ENCODE measurements around the gene GPD2.

The GPD2 gene

DNA sequence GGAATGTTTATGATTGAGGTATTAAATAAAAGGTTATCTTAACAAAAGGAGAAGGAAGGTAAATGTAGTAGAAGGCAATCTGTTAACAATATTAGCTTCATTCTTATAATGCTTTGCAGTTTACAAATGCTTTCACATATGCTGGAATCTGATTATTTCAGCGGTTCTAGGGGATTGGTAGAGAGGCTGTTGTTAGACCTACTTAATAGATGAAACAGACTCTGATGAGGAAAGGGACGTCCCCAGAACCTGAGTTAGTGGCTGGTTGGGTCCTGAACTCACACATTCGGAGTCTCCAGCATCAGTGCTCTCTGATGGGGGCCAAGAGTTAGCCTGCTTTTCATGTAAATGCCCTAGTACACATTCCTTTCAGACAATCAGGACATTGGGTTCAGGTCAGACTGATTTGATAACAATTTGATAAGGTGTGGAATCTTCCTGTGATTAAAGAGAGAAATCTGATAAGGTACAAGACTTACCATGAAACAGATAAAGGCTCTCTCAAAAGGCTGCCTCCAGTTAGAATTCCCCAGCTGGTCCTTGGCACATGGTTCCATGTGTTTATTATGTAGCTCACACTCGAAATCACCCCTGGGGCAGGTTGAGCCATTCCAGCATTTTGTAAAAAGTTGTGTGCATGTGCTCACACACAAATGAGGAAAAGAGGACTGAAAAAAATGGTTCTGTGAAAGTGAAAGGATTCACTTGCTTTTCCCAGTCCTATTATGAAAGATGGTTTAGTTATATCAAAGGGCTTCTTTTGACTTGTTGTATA lies 103.1 kb downstream of the GPD2 start:
- DNase-seq (ENCODE audit: low read depth), result no peak
- no peak overlapping the region for H3K4me3 ChIP-seq (ENCODE audit: low read length)
- TF ChIP-seq, protein P1, sequence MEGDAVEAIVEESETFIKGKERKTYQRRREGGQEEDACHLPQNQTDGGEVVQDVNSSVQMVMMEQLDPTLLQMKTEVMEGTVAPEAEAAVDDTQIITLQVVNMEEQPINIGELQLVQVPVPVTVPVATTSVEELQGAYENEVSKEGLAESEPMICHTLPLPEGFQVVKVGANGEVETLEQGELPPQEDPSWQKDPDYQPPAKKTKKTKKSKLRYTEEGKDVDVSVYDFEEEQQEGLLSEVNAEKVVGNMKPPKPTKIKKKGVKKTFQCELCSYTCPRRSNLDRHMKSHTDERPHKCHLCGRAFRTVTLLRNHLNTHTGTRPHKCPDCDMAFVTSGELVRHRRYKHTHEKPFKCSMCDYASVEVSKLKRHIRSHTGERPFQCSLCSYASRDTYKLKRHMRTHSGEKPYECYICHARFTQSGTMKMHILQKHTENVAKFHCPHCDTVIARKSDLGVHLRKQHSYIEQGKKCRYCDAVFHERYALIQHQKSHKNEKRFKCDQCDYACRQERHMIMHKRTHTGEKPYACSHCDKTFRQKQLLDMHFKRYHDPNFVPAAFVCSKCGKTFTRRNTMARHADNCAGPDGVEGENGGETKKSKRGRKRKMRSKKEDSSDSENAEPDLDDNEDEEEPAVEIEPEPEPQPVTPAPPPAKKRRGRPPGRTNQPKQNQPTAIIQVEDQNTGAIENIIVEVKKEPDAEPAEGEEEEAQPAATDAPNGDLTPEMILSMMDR (conservative IDR thresholded peaks at IDR 0.05; ENCODE audit: low read length), result no peak

DNA sequence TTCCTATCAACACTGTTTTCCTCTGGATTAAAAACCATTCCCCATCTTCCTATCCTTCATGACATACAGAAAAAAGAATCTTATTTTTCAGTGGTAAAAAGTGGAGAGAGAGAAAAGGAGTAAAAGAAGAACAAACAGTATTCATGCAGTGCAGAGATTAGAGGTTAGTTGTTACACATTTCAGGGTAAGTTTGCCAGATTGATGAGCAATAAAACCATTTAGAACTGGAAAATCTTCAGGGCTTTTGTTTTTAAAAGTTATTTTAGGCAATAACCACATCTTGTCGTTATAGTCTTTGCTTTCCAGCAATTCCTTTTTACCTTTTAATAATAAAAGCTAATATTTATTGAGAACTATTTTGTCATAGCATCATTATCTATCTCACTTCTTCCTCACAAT lies 104.5 kb downstream of the GPD2 start:
- no peak overlapping the region for H3K4me3 ChIP-seq (ENCODE audit: low read length)
- TF ChIP-seq, protein P1 (conservative IDR thresholded peaks at IDR 0.05; ENCODE audit: low read length), result no peak
- peak; percentile 23 for DNase-seq (ENCODE audit: low read depth)

DNA sequence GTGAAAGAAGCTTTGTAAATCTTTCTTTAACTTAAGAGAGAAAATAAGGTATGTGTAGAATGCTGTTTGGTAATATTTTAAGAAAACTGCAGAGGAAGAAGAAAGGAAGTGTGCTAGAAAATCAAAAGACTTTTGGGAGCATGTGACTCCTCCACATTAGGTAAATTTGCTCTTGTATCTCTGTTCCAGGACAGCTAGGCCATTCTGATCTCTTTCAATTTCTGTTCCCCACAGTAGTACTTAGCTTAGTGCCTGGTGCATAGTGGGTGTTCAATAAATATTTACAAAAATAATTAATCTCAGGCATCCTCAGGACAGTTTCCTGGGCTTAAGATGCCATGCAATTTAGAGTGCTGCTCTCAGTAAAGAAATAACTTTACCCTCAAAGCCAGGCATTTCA lies 105.0 kb downstream of the GPD2 start:
- TF ChIP-seq, protein P1 (conservative IDR thresholded peaks at IDR 0.05; ENCODE audit: low read length), result no peak
- H3K4me3 ChIP-seq (ENCODE audit: low read length), result no peak overlapping the region
- no peak for DNase-seq (ENCODE audit: low read depth)

DNA sequence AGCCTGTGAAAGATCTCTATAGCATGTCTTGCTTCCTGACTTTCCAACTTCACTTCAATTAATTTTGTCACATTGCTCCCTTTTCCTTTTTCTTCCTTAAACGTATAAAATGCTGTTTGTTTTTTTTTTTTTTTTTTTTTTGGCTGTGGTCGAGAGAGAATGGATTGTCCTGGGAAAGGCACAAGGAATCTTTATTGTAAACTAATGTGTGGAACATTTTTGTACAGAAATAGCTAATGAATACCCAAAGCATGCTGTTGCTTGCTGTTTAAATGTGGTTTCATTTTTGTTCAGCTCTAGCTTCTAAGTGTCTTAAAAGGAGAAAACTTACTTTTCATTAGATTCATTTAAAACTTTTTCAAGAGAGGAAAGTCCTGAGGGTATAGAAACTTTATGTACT lies 105.5 kb downstream of the GPD2 start:
- no peak overlapping the region for H3K4me3 ChIP-seq (ENCODE audit: low read length)
- TF ChIP-seq, protein P1 (conservative IDR thresholded peaks at IDR 0.05; ENCODE audit: low read length), result no peak
- no peak for DNase-seq (ENCODE audit: low read depth)

DNA sequence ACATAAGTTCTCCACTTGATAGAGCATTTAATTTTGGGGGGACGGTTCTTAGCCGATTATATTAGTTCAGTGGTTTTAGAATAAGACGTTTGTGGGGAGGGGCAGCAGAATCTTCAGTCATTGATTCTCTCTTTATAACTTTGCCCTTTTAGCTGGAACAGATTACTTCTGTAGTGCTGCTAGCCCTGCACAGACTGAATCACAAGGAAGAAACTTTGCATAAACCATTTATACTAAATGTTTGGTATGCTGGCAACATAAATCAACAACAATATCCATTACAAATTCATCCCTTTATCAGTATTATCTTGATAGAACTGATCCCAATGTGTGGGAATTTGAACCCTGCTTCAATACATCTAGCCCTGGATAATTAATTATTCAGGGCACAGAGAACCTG lies 112.2 kb downstream of the GPD2 start:
- DNase-seq (ENCODE audit: low read depth), result no peak
- no peak overlapping the region for H3K4me3 ChIP-seq (ENCODE audit: low read length)
- TF ChIP-seq, protein P1 (conservative IDR thresholded peaks at IDR 0.05; ENCODE audit: low read length), result no peak

DNA sequence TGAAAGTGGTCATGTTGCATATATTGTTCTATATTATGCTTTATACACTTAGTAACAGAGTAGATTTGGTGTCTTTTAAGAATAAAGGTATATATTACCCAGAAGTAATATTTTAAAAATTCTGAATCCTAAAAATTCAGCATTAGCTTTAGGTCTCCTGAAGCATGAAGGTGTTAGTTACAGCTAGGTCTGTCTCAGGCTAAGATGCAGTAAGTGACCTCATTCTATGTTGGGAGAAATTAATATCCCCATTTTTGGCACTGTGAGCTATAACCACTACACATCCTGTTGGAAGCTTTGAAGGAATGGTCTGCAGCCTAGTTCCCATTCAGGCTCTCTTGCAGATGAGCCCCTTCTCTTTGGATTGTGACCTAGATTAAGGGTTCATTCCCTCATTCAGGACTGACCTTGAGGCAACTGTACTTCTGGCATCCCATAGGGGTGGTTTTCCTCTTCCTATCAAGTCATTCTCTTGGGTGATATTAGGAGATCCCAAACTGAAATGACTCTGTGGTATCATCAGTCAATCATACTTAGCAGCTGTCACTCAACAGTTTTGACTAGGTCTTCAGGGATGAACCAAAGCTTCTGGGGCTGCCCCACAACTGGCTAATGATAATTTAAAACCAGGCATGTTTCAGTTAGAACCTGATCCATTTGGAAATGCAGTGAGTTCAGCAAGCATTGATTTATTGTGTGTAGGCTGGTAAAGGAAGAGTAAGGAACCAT lies 117.7 kb downstream of the GPD2 start:
- TF ChIP-seq, protein P1 (conservative IDR thresholded peaks at IDR 0.05; ENCODE audit: low read length), result no peak
- no peak overlapping the region for H3K4me3 ChIP-seq (ENCODE audit: low read length)
- DNase-seq (ENCODE audit: low read depth), result no peak

DNA sequence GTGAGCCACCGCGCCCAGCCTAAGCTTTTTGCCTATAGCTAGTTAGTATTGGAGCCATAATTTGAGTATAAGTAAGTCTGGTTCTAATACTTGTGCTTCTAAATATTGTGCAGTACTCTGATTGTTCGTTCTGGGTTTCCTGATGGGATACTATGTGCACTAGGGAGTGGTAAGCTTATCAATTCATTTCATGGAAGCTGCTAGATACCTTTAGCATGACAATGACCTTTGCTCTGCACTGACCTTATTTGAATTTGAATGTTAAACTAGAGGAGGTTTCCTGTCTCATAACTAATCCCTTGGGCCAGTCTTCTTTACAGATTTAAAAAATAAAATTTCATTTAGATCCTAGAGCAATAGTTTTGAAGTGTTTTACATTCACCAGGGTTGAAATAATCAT lies 125.1 kb downstream of the GPD2 start:
- TF ChIP-seq, protein P1 (conservative IDR thresholded peaks at IDR 0.05; ENCODE audit: low read length), result no peak
- no peak for DNase-seq (ENCODE audit: low read depth)
- no peak overlapping the region for H3K4me3 ChIP-seq (ENCODE audit: low read length)

Data from AG10803 (cell line).